Fibroblast of lung (primary cell): Measurements from ENCODE around the gene CARMIL1. TPM values are rescaled to one million over a fixed set of nuclear protein-coding genes. Genes with fewer than 3 reads are reported as not detected.

Experiments
- DNase-seq, 2 donors: peaks; one replicate each; pipeline versions ENCODE4 v3.0.0 to v3.0.0-alpha.2; 2010; ENCODE audit warnings: low read depth in 2 of 2
- H2AFZ ChIP-seq: 2 replicates; pipeline ENCODE4 v1.5.1; 2012; ENCODE audit warnings: low read length, control low read depth, inconsistent platforms
- H3K27ac ChIP-seq: 2 replicates; pipeline ENCODE4 v1.5.1; 2011; ENCODE audit warnings: low read length, control low read depth; ENCODE audit not compliant: insufficient read depth
- H3K27me3 ChIP-seq: 2 replicates; pipeline ENCODE4 v1.5.1; 2011; ENCODE audit warnings: mild to moderate bottlenecking, low read length; ENCODE audit not compliant: control insufficient read depth, insufficient read depth
- H3K36me3 ChIP-seq: 2 replicates; pipeline ENCODE4 v1.5.1; 2011; ENCODE audit warnings: low read length; ENCODE audit not compliant: control insufficient read depth, insufficient read depth
- H3K4me1 ChIP-seq: 2 replicates; pipeline ENCODE4 v1.5.1; 2011; ENCODE audit warnings: low read length; ENCODE audit not compliant: control insufficient read depth, insufficient read depth; ENCODE audit errors: extremely low read depth
- H3K4me2 ChIP-seq: 2 replicates; pipeline ENCODE4 v1.5.1; 2011; ENCODE audit warnings: low read length, control low read depth; ENCODE audit not compliant: insufficient read depth; ENCODE audit errors: extremely low read depth
- H3K4me3 ChIP-seq, 4 experiments: fragments of 200-600 bp in 1 of 4; sonication (generic) in 1 of 4; replicated peaks in 1 of 4; 2 replicates each; pipeline ENCODE4 v1.5.1; 2011 to 2016; ENCODE audit warnings: low read length in 4 of 4, low read depth in 3 of 4, mild to moderate bottlenecking in 3 of 4, control low read depth in 2 of 4, inconsistent platforms in 1 of 4, mixed read lengths in 1 of 4; ENCODE audit not compliant: insufficient read depth in 1 of 4; ENCODE audit errors: control extremely low read depth in 1 of 4
- H3K79me2 ChIP-seq: 2 replicates; pipeline ENCODE4 v1.5.1; 2012; ENCODE audit warnings: mild to moderate bottlenecking, low read length, inconsistent platforms; ENCODE audit not compliant: control insufficient read depth, insufficient read depth
- H3K9ac ChIP-seq: 2 replicates; pipeline ENCODE4 v1.5.1; 2011; ENCODE audit warnings: mild to moderate bottlenecking, low read length, control low read depth; ENCODE audit not compliant: insufficient read depth
- H3K9me3 ChIP-seq: 2 replicates; pipeline ENCODE4 v1.5.1; 2012; ENCODE audit warnings: low read depth, low read length; ENCODE audit not compliant: control insufficient read depth, insufficient read depth
- H4K20me1 ChIP-seq: 2 replicates; pipeline ENCODE4 v1.5.1; 2011; ENCODE audit warnings: low read length; ENCODE audit not compliant: control insufficient read depth, insufficient read depth; ENCODE audit errors: extremely low read depth
- EZH2 ChIP-seq: IDR thresholded peaks from 2 replicates; pipeline ENCODE4 v1.5.1; 2012; ENCODE audit warnings: low read length, control low read depth, mild to moderate bottlenecking; ENCODE audit errors: missing control alignments
- polyA plus RNA-seq, 2 donors: library from polyadenylated mRNA; depleted of rRNA in 1 of 2; stranded (reverse) in 1 of 2; unstranded in 1 of 2; fragments of >200 nt; gene quantifications; 2 replicates each; pipeline ENCODE4 v1.2.1, GENCODE V29; 2011 to 2012; ENCODE audit warnings: missing spikeins in 1 of 2
- total RNA-seq: library from RNA; depleted of rRNA; stranded (reverse); fragments of >200 nt; gene quantifications from 2 replicates; pipeline ENCODE4 v1.2.1, GENCODE V29; 2014
- TF ChIP-seq, protein P1 (sequence below), 2 donors: IDR thresholded peaks in 1 of 2; conservative IDR thresholded peaks in 1 of 2; 1 replicate in 1 of 2; 2 replicates in 1 of 2; pipeline ENCODE4 v1.5.1; 2011 to 2012; ENCODE audit warnings: low read length in 2 of 2, control low read depth in 1 of 2, inconsistent platforms in 1 of 2, low read depth in 1 of 2, mild to moderate bottlenecking in 1 of 2

Gene CARMIL1
- total and polyA plus RNA-seq, 2 donors (not counting 1 experiment from before 2014, with no cell fraction given) = 10.2 to 12.5 TPM

GRCh38 chr6:25288518-25288917 is 9.3 kb downstream of the CARMIL1 start:
- TF ChIP-seq, protein P1, sequence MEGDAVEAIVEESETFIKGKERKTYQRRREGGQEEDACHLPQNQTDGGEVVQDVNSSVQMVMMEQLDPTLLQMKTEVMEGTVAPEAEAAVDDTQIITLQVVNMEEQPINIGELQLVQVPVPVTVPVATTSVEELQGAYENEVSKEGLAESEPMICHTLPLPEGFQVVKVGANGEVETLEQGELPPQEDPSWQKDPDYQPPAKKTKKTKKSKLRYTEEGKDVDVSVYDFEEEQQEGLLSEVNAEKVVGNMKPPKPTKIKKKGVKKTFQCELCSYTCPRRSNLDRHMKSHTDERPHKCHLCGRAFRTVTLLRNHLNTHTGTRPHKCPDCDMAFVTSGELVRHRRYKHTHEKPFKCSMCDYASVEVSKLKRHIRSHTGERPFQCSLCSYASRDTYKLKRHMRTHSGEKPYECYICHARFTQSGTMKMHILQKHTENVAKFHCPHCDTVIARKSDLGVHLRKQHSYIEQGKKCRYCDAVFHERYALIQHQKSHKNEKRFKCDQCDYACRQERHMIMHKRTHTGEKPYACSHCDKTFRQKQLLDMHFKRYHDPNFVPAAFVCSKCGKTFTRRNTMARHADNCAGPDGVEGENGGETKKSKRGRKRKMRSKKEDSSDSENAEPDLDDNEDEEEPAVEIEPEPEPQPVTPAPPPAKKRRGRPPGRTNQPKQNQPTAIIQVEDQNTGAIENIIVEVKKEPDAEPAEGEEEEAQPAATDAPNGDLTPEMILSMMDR (conservative IDR thresholded peaks at IDR 0.05 in 1 of 2, IDR thresholded peaks at IDR 0.05 in 1 of 2; ENCODE audit: low read depth in 1 of 2, low read length in 2 of 2) = no peak
- TF ChIP-seq EZH2 = no peak
- Histone ChIP-seq H3K4me1 (no peaks in the 10 kb centered on the region), H3K9ac (no peak overlapping the region), H3K36me3 (no peaks in the 10 kb centered on the region), H2AFZ (no peak overlapping the region), H3K9me3 (no peaks in the 10 kb centered on the region), H3K27ac (no peak overlapping the region), H3K4me3 (no peak overlapping the region), H4K20me1 (no peaks in the 10 kb centered on the region), H3K79me2 (no peaks in the 10 kb centered on the region), H3K4me2 (no peak overlapping the region), H3K27me3 (no peaks in the 10 kb centered on the region)
- no peak for DNase-seq

- no peak overlapping the region for H3K9ac ChIP-seq
- no peak overlapping the region for H3K27ac ChIP-seq
- no peak overlapping the region for H3K4me2 ChIP-seq
- no peaks in the 10 kb centered on the region for H3K4me1 ChIP-seq
- no peaks in the 10 kb centered on the region for H3K27me3 ChIP-seq
- no peak overlapping the region for H2AFZ ChIP-seq
- no peak for DNase-seq
- H3K9me3 ChIP-seq = no peaks in the 10 kb centered on the region
- H3K79me2 ChIP-seq = peaks cover under 1% of the 10 kb centered on the region
- H3K36me3 ChIP-seq = no peaks in the 10 kb centered on the region
- no peaks in the 10 kb centered on the region for H4K20me1 ChIP-seq
- no peak for TF ChIP-seq EZH2
- TF ChIP-seq, protein P1 (conservative IDR thresholded peaks at IDR 0.05 in 1 of 2, IDR thresholded peaks at IDR 0.05 in 1 of 2; ENCODE audit: low read depth in 1 of 2, low read length in 2 of 2) = no peak
- no peak overlapping the region for H3K4me3 ChIP-seq
Measured at GRCh38 chr6:25290306-25291060, 11.3 kb downstream of the CARMIL1 start.

DNA sequence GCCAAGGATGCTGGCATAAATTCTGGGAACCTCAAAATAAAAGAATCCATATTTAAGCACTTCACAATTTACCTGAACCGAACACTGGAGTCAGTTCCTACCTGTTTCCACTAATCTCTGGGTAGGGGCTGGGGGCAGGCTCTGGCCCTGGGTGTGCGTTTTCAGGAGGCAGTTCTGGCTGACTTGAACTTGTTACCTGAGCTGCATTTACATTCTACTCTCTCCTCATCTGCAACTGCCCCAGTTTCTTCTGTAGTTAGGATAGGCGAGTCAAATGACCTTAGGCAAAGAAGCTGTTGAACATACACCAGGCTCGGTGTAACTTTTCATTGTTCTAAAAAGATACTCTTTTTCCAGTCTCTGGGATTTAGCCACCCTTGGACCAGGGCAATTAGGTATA is 13.2 kb downstream of the CARMIL1 start:
- Histone ChIP-seq H3K9ac (no peak overlapping the region), H2AFZ (no peak overlapping the region), H3K4me3 (no peak overlapping the region), H3K79me2 (peaks cover 2% of the 10 kb centered on the region), H3K36me3 (no peaks in the 10 kb centered on the region), H3K27ac (no peak overlapping the region), H4K20me1 (no peaks in the 10 kb centered on the region), H3K9me3 (no peaks in the 10 kb centered on the region), H3K4me2 (no peak overlapping the region), H3K27me3 (no peaks in the 10 kb centered on the region), H3K4me1 (peaks cover 6% of the 10 kb centered on the region)
- no peak for DNase-seq
- TF ChIP-seq, protein P1 (conservative IDR thresholded peaks at IDR 0.05 in 1 of 2, IDR thresholded peaks at IDR 0.05 in 1 of 2; ENCODE audit: low read depth in 1 of 2, low read length in 2 of 2) = no peak
- TF ChIP-seq EZH2 = no peak
